Stimulated activated memory B cell treated with anti-CD40 and anti-IgM and Interleukin-4, amounts not matched to agents 10 μg/mL and 1 μg/mL and 100 μg/mL, for 72 hours (primary cell): ENCODE measurements around the gene DOCK8.
A peak's percentile ranks its signal among the peaks of the same experiment; 100 is the strongest.
"Not testable (repeated sequence)": the region's sequence is repeated elsewhere in the genome, so short reads cannot be mapped to it uniquely, and the experiment has no call there.

Experiments
- ATAC-seq: fragments of 150-1000 bp; cut with Tn5 transposase; 2 replicates; pipeline ENCODE4 v1.10.0; 2021
- H3K27ac Mint-ChIP-seq: one replicate; pipeline ENCODE4 v1.8.0; 2022; ENCODE audit warnings: mild to moderate bottlenecking, mixed read lengths
- H3K27me3 Mint-ChIP-seq: one replicate; pipeline ENCODE4 v1.8.0; 2022; ENCODE audit warnings: mixed read lengths
- H3K36me3 Mint-ChIP-seq: one replicate; pipeline ENCODE4 v1.8.0; 2022; ENCODE audit warnings: mixed read lengths
- H3K4me1 Mint-ChIP-seq: one replicate; pipeline ENCODE4 v1.8.0; 2022; ENCODE audit warnings: mixed read lengths
- H3K4me3 Mint-ChIP-seq: one replicate; pipeline ENCODE4 v1.8.0; 2022; ENCODE audit warnings: mild to moderate bottlenecking, moderate library complexity, mixed read lengths
- H3K9me3 Mint-ChIP-seq: one replicate; pipeline ENCODE4 v1.8.0; 2022; ENCODE audit warnings: mixed read lengths

Gene DOCK8

DNA sequence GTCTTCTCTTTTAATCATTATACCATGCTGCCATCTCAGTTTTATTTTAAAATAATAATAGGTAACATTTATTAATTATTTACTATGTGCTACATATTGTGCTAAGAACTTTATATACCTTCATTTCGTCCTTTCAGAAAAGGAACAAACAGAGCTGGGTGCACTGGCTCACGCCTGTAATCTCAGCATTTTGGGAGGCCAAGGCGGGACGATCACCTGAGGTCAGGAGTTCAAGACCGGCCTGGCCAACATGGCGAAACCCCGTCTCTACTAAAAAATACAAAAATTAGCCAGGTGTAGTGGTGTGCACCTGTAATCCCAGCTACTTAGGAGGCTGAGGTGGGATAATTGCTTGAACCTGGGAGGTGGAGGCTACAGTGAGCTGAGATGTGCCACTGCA, 4.4 kb downstream of the DOCK8 start:
- H3K9me3 Mint-ChIP-seq, H3K27me3 Mint-ChIP-seq, H3K27ac Mint-ChIP-seq, H3K4me3 Mint-ChIP-seq, ATAC-seq, H3K36me3 Mint-ChIP-seq: not testable (repeated sequence)
- peaks cover 43% of the 10 kb centered on the region for H3K4me1 Mint-ChIP-seq

DNA sequence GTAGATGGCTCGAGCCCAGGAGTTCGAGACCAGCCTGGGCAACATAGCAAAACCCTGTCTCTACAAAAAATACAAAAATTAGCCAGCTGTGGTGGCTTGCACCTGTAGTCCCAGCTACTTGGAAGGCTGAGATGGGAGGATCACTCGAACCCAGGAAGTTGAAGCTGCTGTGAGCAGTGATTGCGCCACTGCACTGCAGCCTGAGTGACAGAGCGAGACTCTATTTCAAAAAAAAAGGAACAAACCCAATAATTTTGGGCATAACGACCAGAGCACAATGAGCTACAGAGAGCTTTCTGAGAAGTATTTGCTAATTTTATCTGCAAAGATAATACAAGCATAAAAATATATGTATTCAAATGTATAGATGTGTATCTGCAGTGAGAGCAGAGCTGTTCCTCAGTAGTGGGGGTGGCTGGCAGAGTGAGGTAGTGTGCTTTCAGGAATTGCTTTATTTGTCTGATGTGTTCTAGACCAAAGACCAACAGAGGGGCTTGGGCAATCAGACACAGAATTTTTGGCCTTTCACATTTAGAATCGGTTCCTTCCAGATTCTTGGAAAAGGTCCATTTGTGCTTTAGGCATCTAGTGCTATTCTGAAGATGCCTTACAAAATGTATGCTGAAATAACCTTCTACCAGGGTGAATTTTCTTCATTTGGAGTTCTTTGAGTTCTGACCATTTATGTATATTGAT, 5.2 kb downstream of the DOCK8 start:
- Mint-ChIP-seq H3K4me1 (peaks cover 43% of the 10 kb centered on the region), H3K36me3 (no peaks in the 10 kb centered on the region), H3K9me3 (no peaks in the 10 kb centered on the region), H3K27me3 (no peaks in the 10 kb centered on the region), H3K4me3 (no peak overlapping the region), H3K27ac (peak overlapping the region; percentile 40)
- no peak for ATAC-seq

DNA sequence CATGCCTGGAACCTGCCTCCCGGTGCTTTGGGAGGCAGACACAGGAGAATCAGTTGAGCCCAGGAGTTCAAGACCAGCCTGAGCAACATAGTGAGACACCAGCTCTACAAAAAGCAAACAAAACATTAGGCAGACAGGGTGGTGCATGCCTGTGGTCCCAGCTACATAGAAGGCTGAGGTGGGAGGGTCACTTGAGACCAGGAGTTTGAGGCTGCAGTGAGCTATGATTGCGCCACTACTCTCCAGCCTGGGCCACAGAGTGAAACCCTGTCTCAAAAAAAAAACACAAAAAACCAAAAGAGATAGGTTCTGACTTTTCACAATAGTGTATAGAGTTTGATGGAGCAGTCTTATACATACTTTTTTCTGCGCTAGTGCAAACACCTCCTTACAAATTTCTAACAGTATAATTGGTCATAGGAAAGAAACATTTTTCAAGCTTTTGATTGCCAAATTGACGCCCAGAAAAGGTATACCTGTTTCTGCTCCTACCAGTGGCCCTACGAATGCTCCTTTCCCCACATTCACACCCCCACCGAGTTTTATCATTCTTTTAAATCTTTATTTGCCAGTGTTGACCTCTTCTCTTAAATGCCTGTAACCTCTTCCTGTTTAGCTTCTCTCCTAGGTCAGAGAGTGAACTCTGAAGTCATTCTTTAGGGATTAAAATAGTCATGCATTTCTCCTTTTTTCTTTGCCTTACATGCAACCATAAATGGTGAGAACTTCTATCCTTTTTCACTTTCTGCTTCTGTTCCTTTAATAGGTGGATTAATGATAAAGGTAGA, 7.5 kb downstream of the DOCK8 start:
- ATAC-seq, result no peak
- peak overlapping the region; percentile 10 for H3K4me3 Mint-ChIP-seq
- H3K27me3 Mint-ChIP-seq, result no peaks in the 10 kb centered on the region
- no peaks in the 10 kb centered on the region for H3K36me3 Mint-ChIP-seq
- peaks cover 31% of the 10 kb centered on the region for H3K4me1 Mint-ChIP-seq
- peak overlapping the region; percentile 53 for H3K27ac Mint-ChIP-seq
- no peaks in the 10 kb centered on the region for H3K9me3 Mint-ChIP-seq

DNA sequence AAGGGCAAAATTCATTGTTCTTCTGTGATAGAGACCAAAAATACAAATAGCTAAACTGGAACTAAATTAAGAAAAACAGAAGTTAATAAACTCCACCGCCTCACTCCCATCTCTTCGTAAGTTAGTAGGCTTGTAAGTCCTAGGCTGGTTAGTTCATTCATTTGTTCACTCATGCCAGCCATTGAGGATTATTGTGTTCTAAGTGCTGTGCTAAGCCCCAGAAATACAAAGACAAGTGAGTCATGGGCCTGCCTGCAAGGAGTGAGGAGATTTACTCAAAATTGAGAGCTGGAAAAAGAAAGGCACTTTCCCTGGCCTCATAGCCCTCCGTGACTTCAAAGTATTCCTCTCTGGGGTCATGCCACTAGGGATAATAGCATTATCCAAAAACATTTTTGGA, 8.5 kb downstream of the DOCK8 start:
- Mint-ChIP-seq H3K27me3 (no peaks in the 10 kb centered on the region), H3K36me3 (peaks cover 7% of the 10 kb centered on the region), H3K9me3 (no peaks in the 10 kb centered on the region), H3K4me3 (peak overlapping the region; percentile 10), H3K27ac (peak overlapping the region; percentile 53), H3K4me1 (peaks cover 33% of the 10 kb centered on the region)
- no peak for ATAC-seq

DNA sequence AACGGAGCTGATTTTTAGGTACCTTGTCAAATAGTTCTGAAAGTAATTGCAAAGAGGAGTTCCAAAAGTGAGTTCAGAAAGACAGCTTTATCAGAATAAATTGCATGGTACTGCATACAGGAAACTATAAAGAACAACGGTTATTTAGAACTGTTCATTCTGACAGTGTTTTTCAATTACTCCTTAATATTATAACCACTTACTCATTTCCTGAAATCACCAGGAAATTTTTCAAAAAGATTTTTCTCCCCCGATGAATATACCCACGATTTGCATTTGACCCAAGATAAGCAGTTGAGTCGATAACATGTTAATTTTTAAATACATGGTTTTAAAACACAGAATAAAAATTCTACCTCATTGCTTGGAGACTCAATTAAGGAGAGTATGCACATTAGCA, 9.4 kb downstream of the DOCK8 start:
- Mint-ChIP-seq H3K9me3 (no peaks in the 10 kb centered on the region), H3K27ac (no peak overlapping the region), H3K27me3 (no peaks in the 10 kb centered on the region), H3K4me3 (peak overlapping the region; percentile 61), H3K4me1 (peaks cover 36% of the 10 kb centered on the region), H3K36me3 (peaks cover 7% of the 10 kb centered on the region)
- ATAC-seq, result no peak

DNA sequence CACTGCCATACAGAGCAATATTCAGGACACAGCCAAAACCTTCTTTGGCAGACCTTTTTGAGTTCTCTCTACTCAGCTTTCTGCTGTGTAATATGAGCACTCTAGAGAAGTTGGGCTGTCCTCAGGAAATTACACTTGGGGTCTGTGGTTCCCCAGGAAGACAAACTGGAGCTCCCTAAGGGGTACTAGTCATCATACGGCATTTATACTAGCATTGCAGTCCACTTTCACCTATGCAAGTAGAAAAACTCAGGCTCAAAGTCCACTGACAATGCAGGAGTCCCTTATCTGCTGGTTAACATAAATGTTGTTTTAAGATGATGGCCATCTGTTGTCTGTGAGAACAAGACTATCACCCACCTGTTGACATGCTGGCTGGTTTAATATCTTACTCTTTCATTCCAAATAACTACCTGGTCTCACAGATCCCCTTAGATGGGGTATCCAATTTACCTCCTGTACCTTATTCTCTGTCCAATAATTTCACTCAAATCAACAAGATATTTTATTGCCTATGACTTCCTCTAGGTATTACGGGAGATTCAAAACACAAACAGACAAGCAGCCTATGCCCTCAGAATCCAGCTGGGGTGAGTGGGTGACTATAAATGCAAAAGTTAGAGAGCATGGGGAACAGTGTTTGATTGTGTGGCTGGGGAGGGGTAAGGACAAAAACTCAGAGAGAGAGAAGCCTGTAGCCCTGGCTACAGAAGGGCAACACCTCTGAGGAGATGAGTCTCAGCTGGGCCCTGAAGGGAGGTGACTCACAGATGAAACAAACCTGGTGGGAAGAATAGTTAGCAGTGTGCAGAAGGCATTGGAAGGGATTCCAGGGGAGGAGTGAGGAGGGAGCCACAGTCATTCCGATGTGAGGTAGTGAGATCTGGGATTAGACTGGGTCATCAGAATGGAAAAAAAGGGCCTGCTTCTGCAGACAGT, 10.2 kb downstream of the DOCK8 start:
- no peak overlapping the region for H3K27ac Mint-ChIP-seq
- H3K36me3 Mint-ChIP-seq, result peaks cover 7% of the 10 kb centered on the region
- peaks cover 35% of the 10 kb centered on the region for H3K4me1 Mint-ChIP-seq
- peak; percentile 82 for ATAC-seq
- H3K4me3 Mint-ChIP-seq, result peak overlapping the region; percentile 61
- H3K27me3 Mint-ChIP-seq, result no peaks in the 10 kb centered on the region
- H3K9me3 Mint-ChIP-seq, result no peaks in the 10 kb centered on the region

DNA sequence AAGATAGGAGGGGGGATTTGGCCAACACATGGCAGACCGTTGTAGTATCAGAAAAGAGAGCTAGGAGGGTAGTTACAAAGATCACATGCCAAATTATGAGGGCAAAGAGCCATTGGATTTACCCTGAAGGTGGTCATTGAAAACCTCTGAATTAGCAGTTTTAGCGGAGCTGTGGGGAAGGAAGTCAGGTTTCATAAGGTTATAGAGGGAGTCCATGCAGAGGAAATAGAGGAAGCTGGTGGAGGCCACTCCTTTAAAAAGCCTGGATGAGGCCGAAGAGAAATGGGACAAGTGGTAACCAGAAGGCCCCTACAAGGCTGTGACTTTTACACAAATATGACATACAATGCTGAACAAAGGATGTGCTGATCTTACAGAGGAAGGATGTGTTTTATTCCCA, 13.2 kb downstream of the DOCK8 start:
- no peak for ATAC-seq
- Mint-ChIP-seq H3K4me1 (peaks cover 24% of the 10 kb centered on the region), H3K4me3 (no peak overlapping the region), H3K27ac (no peak overlapping the region), H3K27me3 (no peaks in the 10 kb centered on the region), H3K9me3 (no peaks in the 10 kb centered on the region), H3K36me3 (peaks cover 12% of the 10 kb centered on the region)

DNA sequence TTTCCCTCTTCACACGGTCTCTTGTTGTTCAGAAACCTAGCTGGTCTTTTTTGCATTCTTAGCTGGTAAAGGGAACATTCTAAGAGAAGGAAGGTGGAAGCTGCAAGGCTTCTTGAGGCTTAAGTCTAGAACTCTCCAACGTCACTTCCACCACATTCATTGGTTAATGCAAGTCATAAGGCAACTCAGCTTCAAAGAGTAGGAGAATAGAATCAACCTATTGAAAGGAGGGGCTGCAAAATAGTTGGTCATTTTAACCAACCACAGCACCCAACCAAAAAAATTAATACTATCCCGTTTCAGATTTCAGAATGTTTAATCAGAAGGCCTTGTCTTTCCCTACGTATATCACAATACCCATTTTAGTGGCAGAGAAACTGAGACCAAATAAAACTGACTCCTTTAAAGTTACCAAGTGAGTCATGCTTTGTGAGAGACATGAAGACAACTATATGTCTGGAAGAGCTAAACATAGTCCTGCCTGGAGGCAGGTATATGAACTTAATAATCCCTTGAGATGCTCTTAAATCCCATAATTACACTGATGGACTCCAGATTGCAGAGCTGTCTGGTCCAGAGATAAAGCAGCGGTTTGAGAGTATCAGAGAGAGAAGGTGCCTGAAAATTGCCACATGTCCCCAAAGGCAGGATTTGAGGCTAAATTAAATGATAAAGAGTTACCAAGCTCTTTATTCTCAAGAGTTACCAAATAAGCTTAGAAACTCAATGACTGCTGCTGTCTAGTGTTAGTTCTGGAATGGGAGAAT, 14.4 kb downstream of the DOCK8 start:
- no peaks in the 10 kb centered on the region for H3K9me3 Mint-ChIP-seq
- no peak overlapping the region for H3K27ac Mint-ChIP-seq
- ATAC-seq, result no peak
- H3K36me3 Mint-ChIP-seq, result peaks cover 18% of the 10 kb centered on the region
- no peaks in the 10 kb centered on the region for H3K27me3 Mint-ChIP-seq
- H3K4me1 Mint-ChIP-seq, result peaks cover 23% of the 10 kb centered on the region
- no peak overlapping the region for H3K4me3 Mint-ChIP-seq

DNA sequence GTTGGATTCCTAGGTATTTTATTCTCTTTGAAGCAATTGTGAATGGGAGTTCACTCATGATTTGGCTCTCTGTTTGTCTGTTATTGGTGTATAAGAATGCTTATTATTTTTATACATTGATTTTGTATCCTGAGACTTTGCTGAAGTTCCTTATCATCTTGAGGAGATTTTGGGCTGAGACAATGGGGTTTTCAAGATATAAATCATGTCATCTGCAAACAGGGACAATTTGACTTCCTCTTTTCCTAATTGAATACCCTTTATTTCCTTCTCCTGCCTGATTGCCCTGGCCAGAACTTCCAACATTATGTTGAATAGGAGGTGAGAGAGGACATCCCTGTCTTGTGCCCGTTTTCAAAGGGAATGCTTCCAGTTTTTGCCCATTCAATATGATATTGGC, 17.0 kb downstream of the DOCK8 start:
- Mint-ChIP-seq H3K4me1 (peaks cover 30% of the 10 kb centered on the region), H3K36me3 (peaks cover 34% of the 10 kb centered on the region)
- not testable (repeated sequence) for H3K4me3 Mint-ChIP-seq, H3K27ac Mint-ChIP-seq, H3K27me3 Mint-ChIP-seq, ATAC-seq, H3K9me3 Mint-ChIP-seq

DNA sequence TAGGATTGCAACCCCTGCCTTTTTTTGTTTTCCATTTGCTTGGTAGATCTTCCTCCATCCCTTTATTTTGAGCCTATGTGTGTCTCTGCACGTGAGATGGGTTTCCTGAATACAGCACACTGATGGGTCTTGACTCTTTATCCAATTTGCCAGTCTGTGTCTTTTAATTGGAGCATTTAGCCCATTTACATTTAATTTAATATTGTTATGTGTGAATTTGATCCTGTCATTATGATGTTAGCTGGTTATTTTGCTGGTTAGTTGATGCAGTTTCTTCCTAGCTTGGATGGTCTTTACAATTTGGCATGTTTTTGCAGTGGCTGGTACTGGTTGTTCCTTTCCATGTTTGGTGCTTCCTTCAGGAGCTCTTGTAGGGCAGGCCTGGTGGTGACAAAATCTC, 19.0 kb downstream of the DOCK8 start:
- H3K27ac Mint-ChIP-seq, H3K27me3 Mint-ChIP-seq, H3K4me3 Mint-ChIP-seq, ATAC-seq, H3K9me3 Mint-ChIP-seq: not testable (repeated sequence)
- H3K4me1 Mint-ChIP-seq, result peaks cover 28% of the 10 kb centered on the region
- H3K36me3 Mint-ChIP-seq, result peaks cover 32% of the 10 kb centered on the region

DNA sequence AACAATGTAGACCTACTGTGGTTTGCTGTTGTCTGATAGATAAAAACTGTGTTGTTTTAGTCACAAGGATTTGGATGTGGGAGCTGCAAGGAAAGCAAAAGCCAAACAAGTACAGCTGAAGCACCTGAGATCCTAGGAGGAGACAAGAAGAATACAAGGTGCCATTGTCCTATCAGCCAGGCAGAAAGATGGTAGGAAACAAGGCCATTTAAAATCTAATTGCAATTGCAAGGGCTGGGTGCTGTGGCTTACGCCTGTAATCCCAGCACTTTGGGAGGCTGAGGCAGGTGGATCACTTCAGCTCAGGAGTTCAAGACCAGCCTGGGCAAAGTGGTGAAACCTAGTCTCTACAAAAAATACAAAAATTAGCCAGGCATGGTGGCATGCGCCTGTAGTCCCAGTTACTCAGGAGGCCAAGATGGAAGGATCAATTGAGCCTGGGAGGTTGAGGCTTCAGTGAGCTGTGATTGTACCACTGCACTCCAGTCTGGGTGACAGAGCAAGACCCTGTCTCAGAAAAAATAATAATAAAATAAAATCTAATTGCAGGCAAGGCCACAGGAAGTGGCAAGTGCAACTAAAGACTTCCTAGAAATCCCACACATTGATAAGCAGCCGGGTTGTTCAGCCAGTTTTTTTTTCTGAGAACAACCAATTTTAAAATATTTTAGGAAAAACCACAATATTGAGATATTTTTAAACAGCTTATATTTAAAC, 22.6 kb downstream of the DOCK8 start:
- peaks cover 2% of the 10 kb centered on the region for H3K9me3 Mint-ChIP-seq
- ATAC-seq, result no peak
- no peak overlapping the region for H3K4me3 Mint-ChIP-seq
- no peak overlapping the region for H3K27ac Mint-ChIP-seq
- no peaks in the 10 kb centered on the region for H3K27me3 Mint-ChIP-seq
- H3K4me1 Mint-ChIP-seq, result peaks cover 30% of the 10 kb centered on the region
- peaks cover 32% of the 10 kb centered on the region for H3K36me3 Mint-ChIP-seq

DNA sequence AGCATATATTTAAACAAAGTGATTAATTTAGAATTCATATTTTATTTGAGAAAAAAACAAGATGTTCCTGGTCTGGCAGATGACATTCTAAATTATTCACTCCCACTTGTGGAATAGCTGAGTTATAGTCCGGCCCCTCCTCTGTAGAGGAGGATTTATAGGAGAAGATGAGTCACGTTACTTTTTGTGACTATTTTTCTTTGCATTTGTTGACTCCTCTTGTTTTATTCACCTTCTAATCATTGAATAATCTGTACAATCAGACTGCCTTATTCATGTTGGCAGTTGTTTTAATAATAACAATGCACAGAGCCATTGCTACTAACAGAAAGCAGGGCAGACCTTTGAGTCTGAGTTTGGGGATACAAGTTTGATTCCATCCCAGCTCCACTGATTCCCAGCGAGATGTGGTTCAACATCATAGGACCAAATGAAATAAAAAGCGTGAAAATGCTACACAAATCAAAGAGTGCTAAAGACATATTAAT, 23.2 kb downstream of the DOCK8 start:
- Mint-ChIP-seq H3K27me3 (no peaks in the 10 kb centered on the region), H3K36me3 (peaks cover 26% of the 10 kb centered on the region), H3K27ac (no peak overlapping the region), H3K4me3 (no peak overlapping the region), H3K9me3 (peaks cover 2% of the 10 kb centered on the region), H3K4me1 (peaks cover 30% of the 10 kb centered on the region)
- ATAC-seq, result no peak

DNA sequence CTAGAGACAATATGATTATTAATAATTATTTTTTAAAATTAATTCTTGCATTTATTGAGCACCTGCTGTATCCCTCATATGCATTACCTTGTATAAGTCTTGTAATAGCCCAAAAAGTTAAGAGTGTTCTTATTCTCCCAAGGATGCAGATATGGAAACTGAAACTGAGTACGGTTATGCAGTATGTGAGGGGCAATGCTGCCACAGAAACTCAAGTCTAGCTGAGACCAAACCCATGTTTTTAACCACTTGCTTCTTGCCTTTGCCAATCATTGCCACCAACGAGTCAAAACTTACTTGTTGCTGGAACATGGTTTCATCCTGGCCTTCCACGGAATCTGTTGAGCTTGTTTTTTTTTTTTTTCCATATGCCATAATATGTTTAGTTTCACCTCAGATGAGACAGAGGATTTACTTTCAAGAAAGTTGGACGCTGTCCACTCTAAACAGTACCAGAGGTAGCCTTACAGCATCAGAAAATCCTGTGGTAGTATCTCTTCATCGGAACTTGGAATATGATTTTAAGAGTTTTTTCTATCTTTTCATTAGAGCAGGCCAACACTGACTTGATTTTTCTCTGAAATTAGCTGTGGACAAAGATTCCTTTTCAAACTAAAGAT, 27.9 kb downstream of the DOCK8 start:
- no peaks in the 10 kb centered on the region for H3K9me3 Mint-ChIP-seq
- no peak for ATAC-seq
- peaks cover 15% of the 10 kb centered on the region for H3K4me1 Mint-ChIP-seq
- H3K36me3 Mint-ChIP-seq, result peaks cover 7% of the 10 kb centered on the region
- H3K27me3 Mint-ChIP-seq, result no peaks in the 10 kb centered on the region
- no peak overlapping the region for H3K4me3 Mint-ChIP-seq
- no peak overlapping the region for H3K27ac Mint-ChIP-seq
